OCI-LY1 (cell line): ENCODE measurements around the gene FRMD4A.

Source experiments
- H2AFZ ChIP-seq: fragments of 200-600 bp; sonication (generic), shearing (Covaris generic); 2 replicates; pipeline ENCODE4 v1.6.0; 2014; ENCODE audit warnings: antibody characterized with exemption, mild to moderate bottlenecking, low read length
- H3F3A ChIP-seq: fragments of 200-600 bp; sonication (generic), shearing (Covaris generic); 2 replicates; pipeline ENCODE4 v1.6.0; 2014; ENCODE audit warnings: mild to moderate bottlenecking, antibody characterized with exemption, low read length, moderate library complexity; ENCODE audit not compliant: insufficient read depth
- H3K27ac ChIP-seq: fragments of 200-600 bp; sonication (generic); 2 replicates; pipeline ENCODE4 v1.5.1; 2014; ENCODE audit warnings: low read length, mixed run types, mild to moderate bottlenecking, low read depth; ENCODE audit not compliant: poor library complexity, severe bottlenecking
- H3K27me3 ChIP-seq: fragments of 200-600 bp; sonication (generic); 2 replicates; pipeline ENCODE4 v1.6.0; 2014; ENCODE audit warnings: antibody characterized with exemption, mild to moderate bottlenecking, low read length, moderate library complexity; ENCODE audit not compliant: insufficient read depth
- H3K36me3 ChIP-seq: fragments of 200-600 bp; sonication (generic); 2 replicates; pipeline ENCODE4 v1.6.1; 2014; ENCODE audit warnings: mild to moderate bottlenecking, antibody characterized with exemption, low read length, moderate library complexity, mixed read lengths; ENCODE audit not compliant: insufficient read depth
- H3K4me1 ChIP-seq: fragments of 200-600 bp; sonication (generic); 2 replicates; pipeline ENCODE4 v1.5.1; 2014; ENCODE audit warnings: mild to moderate bottlenecking, low read length, moderate library complexity; ENCODE audit not compliant: insufficient read depth, severe bottlenecking
- H3K4me2 ChIP-seq: fragments of 200-600 bp; sonication (generic), shearing (Covaris generic); 2 replicates; pipeline ENCODE4 v1.6.1; 2014; ENCODE audit warnings: low read length
- H3K4me3 ChIP-seq: fragments of 200-600 bp; sonication (generic); 2 replicates; pipeline ENCODE4 v1.5.1; 2014; ENCODE audit warnings: low read length, low read depth, mild to moderate bottlenecking, mixed read lengths; ENCODE audit not compliant: poor library complexity, severe bottlenecking
- H3K79me2 ChIP-seq: fragments of 200-600 bp; shearing (Covaris generic); 2 replicates; pipeline ENCODE4 v1.6.1; 2016; ENCODE audit warnings: mixed run types, low read length, mixed read lengths; ENCODE audit not compliant: insufficient read depth
- H3K9ac ChIP-seq: fragments of 200-600 bp; sonication (generic), shearing (Covaris generic); 2 replicates; pipeline ENCODE4 v1.6.1; 2014; ENCODE audit warnings: mild to moderate bottlenecking, low read length, mixed read lengths
- H3K9me2 ChIP-seq: fragments of 200-600 bp; sonication (generic), shearing (Covaris generic); 2 replicates; pipeline ENCODE4 v1.6.1; 2014; ENCODE audit warnings: low read depth, mild to moderate bottlenecking, low read length, mixed read lengths
- H3K9me3 ChIP-seq: fragments of 200-600 bp; shearing (Covaris generic); 2 replicates; pipeline ENCODE4 v1.6.1; 2014; ENCODE audit warnings: low read length, mixed read lengths
- H4K20me1 ChIP-seq: fragments of 200-600 bp; sonication (generic), shearing (Covaris generic); 2 replicates; pipeline ENCODE4 v1.6.0; 2016; ENCODE audit warnings: mild to moderate bottlenecking, low read length; ENCODE audit not compliant: insufficient read depth
- CTCF ChIP-seq: fragments of 200-600 bp; sonication (generic), shearing (Covaris generic); IDR thresholded peaks from 2 replicates; pipeline ENCODE4 v1.5.1; 2017; ENCODE audit warnings: mild to moderate bottlenecking, antibody characterized with exemption, low read length, moderate library complexity, mixed read lengths
- EZH2 ChIP-seq: fragments of 200-600 bp; sonication (generic), shearing (Covaris generic); IDR thresholded peaks from 2 replicates; pipeline ENCODE4 v1.8.0; 2017; ENCODE audit warnings: borderline replicate concordance, mixed run types, mild to moderate bottlenecking, antibody characterized with exemption, low read length, moderate library complexity, mixed read lengths

Gene FRMD4A

DNA sequence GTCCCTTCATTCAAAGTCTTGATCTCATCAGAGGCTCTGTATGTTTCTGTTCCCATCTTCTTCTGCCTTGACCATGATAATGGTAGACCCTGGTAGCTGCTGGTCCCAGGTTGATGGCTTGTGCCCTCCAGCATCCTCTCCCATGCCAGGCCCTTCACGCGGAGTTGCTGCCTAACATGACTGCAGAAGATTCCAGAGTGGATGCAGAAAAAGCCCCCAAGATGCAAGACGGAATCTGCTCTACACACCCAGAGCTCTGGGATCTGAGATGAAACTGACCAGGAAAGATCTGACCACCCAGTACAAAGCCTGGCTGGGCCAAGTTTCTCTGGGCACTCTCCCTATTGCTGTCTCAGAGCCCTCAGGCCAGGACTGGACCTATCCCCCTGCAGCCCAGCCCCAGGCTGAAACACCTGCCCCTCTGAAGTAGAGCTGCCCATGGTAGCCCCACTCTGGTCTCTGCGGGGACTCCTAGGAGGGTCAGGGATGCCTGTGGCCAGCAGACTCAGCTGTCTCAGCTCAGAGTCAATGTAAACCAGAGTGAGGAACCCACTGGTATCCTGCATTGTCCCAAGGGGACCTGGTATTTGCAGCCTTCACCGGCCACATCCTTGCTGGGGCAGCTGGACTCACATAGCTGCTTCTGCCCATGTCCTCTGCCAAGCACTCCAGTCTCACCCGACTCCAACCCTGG, 9.5 kb upstream of the FRMD4A start:
- Histone ChIP-seq H3K4me1 (no peaks in the 10 kb centered on the region), H2AFZ (no peak overlapping the region), H3K9me2 (no peaks in the 10 kb centered on the region), H3K36me3 (no peaks in the 10 kb centered on the region), H3K27ac (no peak overlapping the region), H3K4me3 (no peak overlapping the region), H3K4me2 (no peak overlapping the region), H3K79me2 (no peaks in the 10 kb centered on the region), H3K9me3 (no peaks in the 10 kb centered on the region), H3K9ac (no peak overlapping the region), H4K20me1 (no peaks in the 10 kb centered on the region), H3F3A (no peaks in the 10 kb centered on the region), H3K27me3 (no peaks in the 10 kb centered on the region)
- no peak for TF ChIP-seq CTCF
- TF ChIP-seq EZH2, result no peak

GRCh38 chr10:14336736-14337135, 6.0 kb upstream of the FRMD4A start:
- H3K79me2 ChIP-seq, result no peaks in the 10 kb centered on the region
- no peak overlapping the region for H3K4me3 ChIP-seq
- H3F3A ChIP-seq, result no peaks in the 10 kb centered on the region
- no peaks in the 10 kb centered on the region for H3K4me1 ChIP-seq
- no peaks in the 10 kb centered on the region for H3K27me3 ChIP-seq
- H3K27ac ChIP-seq, result no peak overlapping the region
- H3K36me3 ChIP-seq, result no peaks in the 10 kb centered on the region
- TF ChIP-seq EZH2, result no peak
- TF ChIP-seq CTCF, result no peak
- H3K9me3 ChIP-seq, result no peaks in the 10 kb centered on the region
- no peaks in the 10 kb centered on the region for H3K9me2 ChIP-seq
- H4K20me1 ChIP-seq, result no peaks in the 10 kb centered on the region
- no peak overlapping the region for H3K4me2 ChIP-seq
- H2AFZ ChIP-seq, result no peak overlapping the region
- no peak overlapping the region for H3K9ac ChIP-seq

DNA sequence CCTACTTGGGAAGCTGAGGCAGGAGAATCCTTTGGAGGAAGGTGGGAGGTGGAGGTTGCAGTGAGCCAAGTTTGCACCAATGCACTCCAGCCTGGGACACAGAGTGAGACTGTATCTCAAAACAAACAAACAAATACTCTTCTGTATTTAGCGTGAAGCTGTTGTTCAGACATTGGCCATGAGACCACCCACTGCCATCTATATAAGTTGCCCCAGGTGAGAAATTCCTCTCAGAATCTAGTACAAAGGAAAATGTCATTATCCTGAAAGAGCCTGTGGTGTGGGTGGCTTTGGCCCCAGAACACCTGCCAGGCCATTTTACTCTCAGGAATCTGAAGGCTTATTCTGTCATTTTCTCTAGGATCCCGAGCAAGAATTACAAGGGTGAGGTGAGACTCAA, 4.0 kb upstream of the FRMD4A start:
- Histone ChIP-seq H3K79me2 (no peaks in the 10 kb centered on the region), H4K20me1 (no peaks in the 10 kb centered on the region), H3K4me3 (no peak overlapping the region), H2AFZ (no peak overlapping the region), H3K27ac (no peak overlapping the region), H3K4me2 (no peak overlapping the region), H3K27me3 (no peaks in the 10 kb centered on the region; the same call in 1 of the 2 replicates), H3K9me3 (no peaks in the 10 kb centered on the region), H3K36me3 (no peaks in the 10 kb centered on the region), H3K9me2 (no peaks in the 10 kb centered on the region), H3K9ac (no peak overlapping the region), H3F3A (no peaks in the 10 kb centered on the region), H3K4me1 (no peaks in the 10 kb centered on the region)
- no peak for TF ChIP-seq CTCF
- no peak for TF ChIP-seq EZH2
